Panc1 (cell line): ENCODE measurements around the gene DMBX1. TPM values are rescaled to one million over a fixed set of nuclear protein-coding genes. Genes with fewer than 3 reads are reported as not detected.
A peak's percentile ranks its signal among the peaks of the same experiment; 100 is the strongest.

Source experiments
- ATAC-seq: fragments of 200-7000 bp; cut with Tn5 transposase; 2 replicates; pipeline ENCODE4 v1.9.1; 2020; ENCODE audit warnings: mild to moderate bottlenecking, moderate library complexity
- BruUV-seq: library from RNA; stranded (reverse); fragments of 400-500 nt; replicated peaks from 2 replicates; lab custom pipeline; 2021; lab: Mats Ljungman, UMichigan
- CTCF ChIA-PET: fragments of 300-600 bp; sonication (Branson Sonifier 250); formaldehyde crosslinking; loops from one replicate; lab custom pipeline; 2022; ENCODE audit warnings: antibody characterized with exemption; lab: Charles Lee
- POLR2A ChIA-PET: fragments of 300-600 bp; sonication (Branson Sonifier 250); formaldehyde crosslinking; loops from one replicate; lab custom pipeline; 2022; ENCODE audit warnings: antibody characterized with exemption; lab: Charles Lee
- DNase-seq: peaks from one replicate; pipeline ENCODE4 v3.0.0-alpha.2; 2010; ENCODE audit warnings: low read depth, low spot score
- H3K27ac ChIP-seq: 2 replicates; pipeline ENCODE4 v1.5.1; 2011; ENCODE audit warnings: mild to moderate bottlenecking, low read length, inconsistent platforms
- H3K27me3 ChIP-seq: fragments of 200-500 bp; sonication (Bioruptor generic); 2 replicates; pipeline ENCODE4 v1.6.0; 2014; ENCODE audit warnings: low read length, inconsistent platforms; ENCODE audit not compliant: control insufficient read depth, insufficient read depth
- H3K36me3 ChIP-seq: fragments of 200-500 bp; sonication (Bioruptor generic); 2 replicates; pipeline ENCODE4 v1.5.1; 2014; ENCODE audit warnings: inconsistent platforms, mild to moderate bottlenecking, low read length, moderate library complexity; ENCODE audit not compliant: control insufficient read depth, insufficient read depth
- H3K4me1 ChIP-seq: 2 replicates; pipeline ENCODE4 v1.5.1; 2011; ENCODE audit warnings: inconsistent platforms, mild to moderate bottlenecking, low read length, moderate library complexity; ENCODE audit not compliant: control insufficient read depth, insufficient read depth
- H3K4me3 ChIP-seq, 2 experiments: 2 replicates each; pipeline ENCODE4 v1.5.1; 2011 to 2012; ENCODE audit warnings: low read depth in 2 of 2, low read length in 2 of 2, mild to moderate bottlenecking in 2 of 2, inconsistent platforms in 1 of 2, moderate library complexity in 1 of 2
- H3K9me3 ChIP-seq: fragments of 200-500 bp; sonication (Bioruptor generic); 2 replicates; pipeline ENCODE4 v1.5.1; 2014; ENCODE audit warnings: low read depth, mild to moderate bottlenecking, inconsistent platforms, low read length, moderate library complexity; ENCODE audit not compliant: control insufficient read depth, insufficient read depth
- CTCF ChIP-seq: fragments of 450-650 bp; IDR thresholded peaks from 2 replicates; pipeline ENCODE4 v1.5.1; 2017; ENCODE audit warnings: mild to moderate bottlenecking
- POLR2AphosphoS5 ChIP-seq: IDR thresholded peaks from 2 replicates; pipeline ENCODE4 v1.6.1; 2012; ENCODE audit warnings: mild to moderate bottlenecking, low read depth, low read length, moderate library complexity
- REST ChIP-seq, 2 experiments: IDR thresholded peaks; 2 replicates each; pipeline ENCODE4 v1.6.1; 2011 to 2012; ENCODE audit warnings: low read depth in 2 of 2, control low read depth in 1 of 2, low read length in 1 of 2, mild to moderate bottlenecking in 1 of 2, moderate library complexity in 1 of 2; ENCODE audit not compliant: insufficient read depth in 1 of 2
- SIN3A ChIP-seq: IDR thresholded peaks from 2 replicates; pipeline ENCODE4 v1.6.1; 2012; ENCODE audit warnings: low read depth, mild to moderate bottlenecking, low read length, moderate library complexity, borderline replicate concordance; ENCODE audit not compliant: insufficient read depth
- TCF7L2 ChIP-seq: IDR thresholded peaks from 2 replicates; pipeline ENCODE4 v1.6.1; 2011; ENCODE audit warnings: mild to moderate bottlenecking, low read depth, low read length, inconsistent platforms
- in situ Hi-C: cut with HindIII; loops from 2 replicates; pipeline ENCODE4 v1.10.0; 2016; ENCODE audit warnings: low sequenced_read_pairs, low pct_unique_long_range_greater_than_20kb
- intact Hi-C: fragments of 100-400 bp; cut with micrococcal nuclease; formaldehyde crosslinking; loops from one replicate; pipeline ENCODE4 v1.10.0; 2022; ENCODE audit not compliant: unreplicated experiment
- total RNA-seq: library from RNA; stranded (reverse); gene quantifications from one replicate; pipeline ENCODE4 v1.2.1, GENCODE V29; 2021; ENCODE audit not compliant: unreplicated experiment

DMBX1 gene
- total RNA-seq, 1 experiment from 2014 or later: 0.05 TPM

GRCh38 chr1:46488343-46489168, 1.1 kb upstream of the DMBX1 start:
- intact Hi-C loops: no loop called here
- Histone ChIP-seq H3K27ac (no peak overlapping the region), H3K9me3 (no peaks in the 10 kb centered on the region), H3K4me3 (no peak overlapping the region; a peak in 1 of 4 replicates), H3K36me3 (no peaks in the 10 kb centered on the region), H3K4me1 (peaks cover 5% of the 10 kb centered on the region; the same call in 1 of the 2 replicates), H3K27me3 (no peaks in the 10 kb centered on the region; the same call in 1 of the 2 replicates)
- no peak for TF ChIP-seq REST (IDR thresholded peaks at IDR 0.05; ENCODE audit: insufficient read depth in 1 of 2, low read depth in 2 of 2, low read length in 1 of 2)
- no peak for TF ChIP-seq CTCF
- no peak for TF ChIP-seq POLR2AphosphoS5
- TF ChIP-seq TCF7L2: no peak
- TF ChIP-seq SIN3A: no peak
- in situ Hi-C loops: no loop called here
- DNase-seq: no peak
- ATAC-seq: peak; percentile 5; the same call in 1 of the 2 replicates
- ChIA-PET POLR2A (interaction anchor here (0.7 kb wide), 1 partner anchor 67 kb away, joined by 4 read pairs; no protein-coding TSS in a partner anchor), CTCF (interaction anchor here (1.2 to 2.2 kb wide), 2 partner anchors 38 to 40 kb away, joined by 6 to 9 read pairs; no protein-coding TSS in a partner anchor)
- no TSS peak for BruUV-seq

GRCh38 chr1:46489169-46489637, 433 bp upstream of the DMBX1 start:
- DNase-seq (no peak), ATAC-seq (peak; percentile 35)
- ChIA-PET POLR2A (no interaction called here), CTCF (interaction anchor here (0.6 kb wide), 1 partner anchor 10 kb away, joined by 3 read pairs; no protein-coding TSS in a partner anchor)
- H3K4me3 ChIP-seq: peak overlapping the region; percentile 46 to 58
- H3K27ac ChIP-seq: no peak overlapping the region
- no peak for TF ChIP-seq POLR2AphosphoS5
- TF ChIP-seq SIN3A: no peak
- no peak for TF ChIP-seq REST (IDR thresholded peaks at IDR 0.05; ENCODE audit: insufficient read depth in 1 of 2, low read depth in 2 of 2, low read length in 1 of 2)
- TF ChIP-seq TCF7L2: no peak
- no peak for TF ChIP-seq CTCF
- H3K4me1 ChIP-seq: peaks cover 5% of the 10 kb centered on the region; the same call in 1 of the 2 replicates
- BruUV-seq: no TSS peak
- H3K36me3 ChIP-seq: no peaks in the 10 kb centered on the region
- intact Hi-C loops (no loop called here), in situ Hi-C loops (no loop called here)
- H3K27me3 ChIP-seq: no peaks in the 10 kb centered on the region; the same call in 1 of the 2 replicates
- no peaks in the 10 kb centered on the region for H3K9me3 ChIP-seq
